KMS-11 (cell line): ENCODE results near the gene RPLP2.

ENCODE experiments used
- H2AFZ ChIP-seq: fragments of 200-600 bp; sonication (generic); 2 replicates; pipeline ENCODE4 v1.6.1; 2016; ENCODE audit warnings: antibody characterized with exemption, mixed run types, low read depth
- H3K27ac ChIP-seq: fragments of 200-600 bp; sonication (generic); 2 replicates; pipeline ENCODE4 v1.6.1; 2016; ENCODE audit warnings: mild to moderate bottlenecking, mixed run types
- H3K27me3 ChIP-seq: fragments of 200-600 bp; sonication (generic); 2 replicates; pipeline ENCODE4 v1.6.1; 2017; ENCODE audit warnings: mild to moderate bottlenecking, low read depth, mixed run types, moderate library complexity; ENCODE audit not compliant: insufficient read depth
- H3K36me3 ChIP-seq: fragments of 200-600 bp; sonication (generic); 2 replicates; pipeline ENCODE4 v1.6.1; 2017; ENCODE audit warnings: mild to moderate bottlenecking, mixed run types; ENCODE audit not compliant: insufficient read depth
- H3K4me1 ChIP-seq: fragments of 200-600 bp; sonication (generic); 2 replicates; pipeline ENCODE4 v1.6.1; 2016; ENCODE audit warnings: mild to moderate bottlenecking, low read depth, mixed run types; ENCODE audit not compliant: poor library complexity, severe bottlenecking
- H3K4me2 ChIP-seq: fragments of 200-600 bp; sonication (generic); 2 replicates; pipeline ENCODE4 v1.7.0; 2016; ENCODE audit warnings: mild to moderate bottlenecking, mixed run types
- H3K4me3 ChIP-seq: fragments of 200-600 bp; sonication (generic); IDR thresholded peaks from 2 replicates; pipeline ENCODE4 v1.6.1; 2017; ENCODE audit warnings: low read depth, low read length, mixed read lengths; ENCODE audit not compliant: insufficient read depth
- H3K79me2 ChIP-seq: fragments of 200-600 bp; sonication (generic); 2 replicates; pipeline ENCODE4 v1.6.1; 2016; ENCODE audit warnings: low read depth, mixed run types; ENCODE audit not compliant: insufficient read depth
- H3K9ac ChIP-seq: fragments of 200-600 bp; sonication (generic); 2 replicates; pipeline ENCODE4 v1.6.1; 2016; ENCODE audit warnings: mild to moderate bottlenecking, mixed run types
- H4K20me1 ChIP-seq: fragments of 200-600 bp; sonication (generic); 2 replicates; pipeline ENCODE4 v1.6.1; 2016; ENCODE audit warnings: mild to moderate bottlenecking, mixed run types; ENCODE audit not compliant: insufficient read depth
- CTCF ChIP-seq: fragments of 200-600 bp; sonication (generic); conservative IDR thresholded peaks from 2 replicates; pipeline ENCODE4 v1.6.1; 2017; ENCODE audit warnings: low read depth, mild to moderate bottlenecking, antibody characterized with exemption, low read length, moderate library complexity, mixed read lengths

RPLP2 gene

GRCh38 chr11:765802-766091 lies 44.0 kb upstream of the RPLP2 start:
- Histone ChIP-seq H3K36me3 (peaks cover 4% of the 10 kb centered on the region; the same call in 1 of the 2 replicates), H4K20me1 (no peaks in the 10 kb centered on the region), H3K4me1 (peaks cover 14% of the 10 kb centered on the region), H3K4me2 (no peak overlapping the region), H3K79me2 (no peaks in the 10 kb centered on the region; the same call in 1 of the 2 replicates), H2AFZ (no peak overlapping the region), H3K27ac (no peak overlapping the region), H3K27me3 (no peaks in the 10 kb centered on the region), H3K4me3 (no peak overlapping the region), H3K9ac (no peak overlapping the region)
- no peak for TF ChIP-seq CTCF

GRCh38 chr11:766106-766935 lies 43.4 kb upstream of the RPLP2 start:
- no peaks in the 10 kb centered on the region for H4K20me1 ChIP-seq
- TF ChIP-seq CTCF = no peak
- no peaks in the 10 kb centered on the region for H3K27me3 ChIP-seq
- H3K4me1 ChIP-seq = peaks cover 14% of the 10 kb centered on the region
- H3K9ac ChIP-seq = no peak overlapping the region
- H3K36me3 ChIP-seq = peaks cover 4% of the 10 kb centered on the region; the same call in 1 of the 2 replicates
- no peaks in the 10 kb centered on the region; the same call in 1 of the 2 replicates for H3K79me2 ChIP-seq
- no peak overlapping the region for H3K4me3 ChIP-seq
- no peak overlapping the region for H3K27ac ChIP-seq
- no peak overlapping the region for H3K4me2 ChIP-seq
- H2AFZ ChIP-seq = no peak overlapping the region

- H3K36me3 ChIP-seq = peaks cover 4% of the 10 kb centered on the region; the same call in 1 of the 2 replicates
- no peaks in the 10 kb centered on the region; the same call in 1 of the 2 replicates for H3K79me2 ChIP-seq
- H3K4me1 ChIP-seq = peaks cover 12% of the 10 kb centered on the region
- no peak for TF ChIP-seq CTCF
- no peak overlapping the region for H3K9ac ChIP-seq
- no peak overlapping the region for H2AFZ ChIP-seq
- no peak overlapping the region for H3K4me2 ChIP-seq
- H3K27me3 ChIP-seq = no peaks in the 10 kb centered on the region
- no peak overlapping the region for H3K27ac ChIP-seq
- no peak overlapping the region for H3K4me3 ChIP-seq
- no peaks in the 10 kb centered on the region for H4K20me1 ChIP-seq
These were observed 42.9 kb upstream of the RPLP2 start for GRCh38 chr11:766936-767210.

- no peak overlapping the region for H2AFZ ChIP-seq
- H3K4me1 ChIP-seq = peaks cover 8% of the 10 kb centered on the region
- H3K27me3 ChIP-seq = no peaks in the 10 kb centered on the region
- H4K20me1 ChIP-seq = no peaks in the 10 kb centered on the region
- 0 out of 2 replicates have a peak, but pooled peaks cover 4% of the 10 kb centered on the region for H3K36me3 ChIP-seq
- no peak for TF ChIP-seq CTCF
- H3K4me3 ChIP-seq = no peak overlapping the region
- H3K27ac ChIP-seq = no peak overlapping the region
- H3K4me2 ChIP-seq = no peak overlapping the region
- no peak overlapping the region for H3K9ac ChIP-seq
- no peaks in the 10 kb centered on the region; the same call in 1 of the 2 replicates for H3K79me2 ChIP-seq
These were observed 42.5 kb upstream of the RPLP2 start for GRCh38 chr11:767238-767637.
